SU-DHL-6 (cell line): ENCODE results near the gene ABLIM1.

Experiments
- H2AFZ ChIP-seq: fragments of 200-600 bp; sonication (generic); 2 replicates; pipeline ENCODE4 v1.6.1; 2014; ENCODE audit warnings: low read depth, mild to moderate bottlenecking, moderate library complexity, mixed read lengths, antibody characterized with exemption, low read length; ENCODE audit not compliant: severe bottlenecking
- H3F3A ChIP-seq: fragments of 200-600 bp; shearing (Covaris generic); 2 replicates; pipeline ENCODE4 v1.6.0; 2016; ENCODE audit warnings: antibody characterized with exemption, mild to moderate bottlenecking; ENCODE audit not compliant: insufficient read depth
- H3K27ac ChIP-seq: fragments of 200-600 bp; sonication (generic); 2 replicates; pipeline ENCODE4 v1.5.1; 2016; ENCODE audit warnings: low read depth, mild to moderate bottlenecking, low read length, moderate library complexity, mixed read lengths
- H3K27me3 ChIP-seq: fragments of 200-600 bp; sonication (generic), shearing (Covaris generic); 2 replicates; pipeline ENCODE4 v1.6.0; 2014; ENCODE audit warnings: mild to moderate bottlenecking, low read length
- H3K36me3 ChIP-seq: fragments of 200-600 bp; sonication (generic); 2 replicates; pipeline ENCODE4 v1.6.1; 2014; ENCODE audit warnings: mild to moderate bottlenecking, low read length, mixed read lengths
- H3K4me2 ChIP-seq: fragments of 300-600, 200-600 bp; shearing (Covaris generic), sonication (generic); 2 replicates; pipeline ENCODE4 v1.6.0; 2014; ENCODE audit warnings: low read length, low read depth, mild to moderate bottlenecking; ENCODE audit not compliant: poor library complexity, severe bottlenecking
- H3K4me3 ChIP-seq: fragments of 200-600 bp; sonication (generic); 2 replicates; pipeline ENCODE4 v1.5.1; 2014; ENCODE audit warnings: antibody characterized with exemption, low read length, mild to moderate bottlenecking, mixed read lengths; ENCODE audit not compliant: insufficient read depth, poor library complexity, severe bottlenecking
- H3K79me2 ChIP-seq: fragments of 200-600 bp; sonication (generic); 2 replicates; pipeline ENCODE4 v1.6.1; 2014; ENCODE audit warnings: mild to moderate bottlenecking, low read length, moderate library complexity; ENCODE audit not compliant: insufficient read depth
- H3K9ac ChIP-seq: fragments of 200-600 bp; sonication (generic); 2 replicates; pipeline ENCODE4 v1.7.0; 2014; ENCODE audit warnings: mild to moderate bottlenecking, low read length
- H3K9me2 ChIP-seq: fragments of 200-600 bp; sonication (generic); replicated peaks from 2 replicates; pipeline ENCODE4 v1.6.1; 2014; ENCODE audit warnings: low read length; ENCODE audit not compliant: insufficient read depth
- H3K9me3 ChIP-seq: fragments of 200-600 bp; sonication (generic); 2 replicates; pipeline ENCODE4 v1.6.1; 2014; ENCODE audit warnings: low read length, mixed read lengths; ENCODE audit not compliant: insufficient read depth
- H4K20me1 ChIP-seq: fragments of 200-600 bp; sonication (generic); 2 replicates; pipeline ENCODE4 v1.6.1; 2014; ENCODE audit warnings: low read depth, mild to moderate bottlenecking, antibody characterized with exemption, low read length, moderate library complexity, mixed read lengths
- EZH2phosphoT487 ChIP-seq: fragments of 200-600 bp; sonication (generic), shearing (Covaris generic); conservative IDR thresholded peaks from 2 replicates; pipeline ENCODE4 v1.6.1; 2018; ENCODE audit warnings: mild to moderate bottlenecking, antibody characterized with exemption, low read length, moderate library complexity, mixed read lengths
- TF ChIP-seq, protein P1 (sequence below): fragments of 200-600 bp; sonication (generic); IDR thresholded peaks from one replicate; pipeline ENCODE4 v1.5.1; 2017; ENCODE audit warnings: antibody characterized with exemption, mild to moderate bottlenecking, low read length, moderate library complexity; ENCODE audit not compliant: insufficient read depth, poor library complexity, severe bottlenecking

Gene ABLIM1

DNA sequence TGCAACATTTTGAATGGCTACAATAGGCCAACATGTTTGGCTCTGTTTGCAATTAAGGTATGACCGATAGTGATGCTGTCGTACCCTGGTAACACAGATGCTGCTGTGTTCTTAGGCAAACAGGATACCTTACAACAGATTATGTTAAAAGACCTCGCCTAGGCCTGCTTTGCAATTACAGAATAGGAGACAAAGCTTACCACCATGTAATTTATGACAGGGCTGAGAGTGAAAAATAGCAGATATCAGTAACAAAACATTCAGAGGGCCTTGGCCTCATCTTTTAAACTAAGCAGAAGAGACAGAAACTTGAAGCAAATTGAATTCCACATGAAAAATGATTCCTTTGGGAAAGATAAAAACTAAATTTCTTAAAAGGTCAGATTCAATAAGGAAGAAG, 29.4 kb upstream of the ABLIM1 start:
- no peaks in the 10 kb centered on the region for H3K9me3 ChIP-seq
- H3K9me2 ChIP-seq = no peaks in the 10 kb centered on the region
- H3K27me3 ChIP-seq = no peaks in the 10 kb centered on the region
- H4K20me1 ChIP-seq = no peaks in the 10 kb centered on the region
- H3K4me2 ChIP-seq = no peak overlapping the region
- TF ChIP-seq, protein P1, sequence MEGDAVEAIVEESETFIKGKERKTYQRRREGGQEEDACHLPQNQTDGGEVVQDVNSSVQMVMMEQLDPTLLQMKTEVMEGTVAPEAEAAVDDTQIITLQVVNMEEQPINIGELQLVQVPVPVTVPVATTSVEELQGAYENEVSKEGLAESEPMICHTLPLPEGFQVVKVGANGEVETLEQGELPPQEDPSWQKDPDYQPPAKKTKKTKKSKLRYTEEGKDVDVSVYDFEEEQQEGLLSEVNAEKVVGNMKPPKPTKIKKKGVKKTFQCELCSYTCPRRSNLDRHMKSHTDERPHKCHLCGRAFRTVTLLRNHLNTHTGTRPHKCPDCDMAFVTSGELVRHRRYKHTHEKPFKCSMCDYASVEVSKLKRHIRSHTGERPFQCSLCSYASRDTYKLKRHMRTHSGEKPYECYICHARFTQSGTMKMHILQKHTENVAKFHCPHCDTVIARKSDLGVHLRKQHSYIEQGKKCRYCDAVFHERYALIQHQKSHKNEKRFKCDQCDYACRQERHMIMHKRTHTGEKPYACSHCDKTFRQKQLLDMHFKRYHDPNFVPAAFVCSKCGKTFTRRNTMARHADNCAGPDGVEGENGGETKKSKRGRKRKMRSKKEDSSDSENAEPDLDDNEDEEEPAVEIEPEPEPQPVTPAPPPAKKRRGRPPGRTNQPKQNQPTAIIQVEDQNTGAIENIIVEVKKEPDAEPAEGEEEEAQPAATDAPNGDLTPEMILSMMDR = no peak
- TF ChIP-seq EZH2phosphoT487 = no peak
- H3K36me3 ChIP-seq = no peaks in the 10 kb centered on the region
- H3K79me2 ChIP-seq = no peaks in the 10 kb centered on the region
- H3F3A ChIP-seq = no peaks in the 10 kb centered on the region
- H2AFZ ChIP-seq = no peak overlapping the region
- H3K9ac ChIP-seq = no peak overlapping the region
- H3K4me3 ChIP-seq = no peak overlapping the region
- H3K27ac ChIP-seq = no peak overlapping the region

DNA sequence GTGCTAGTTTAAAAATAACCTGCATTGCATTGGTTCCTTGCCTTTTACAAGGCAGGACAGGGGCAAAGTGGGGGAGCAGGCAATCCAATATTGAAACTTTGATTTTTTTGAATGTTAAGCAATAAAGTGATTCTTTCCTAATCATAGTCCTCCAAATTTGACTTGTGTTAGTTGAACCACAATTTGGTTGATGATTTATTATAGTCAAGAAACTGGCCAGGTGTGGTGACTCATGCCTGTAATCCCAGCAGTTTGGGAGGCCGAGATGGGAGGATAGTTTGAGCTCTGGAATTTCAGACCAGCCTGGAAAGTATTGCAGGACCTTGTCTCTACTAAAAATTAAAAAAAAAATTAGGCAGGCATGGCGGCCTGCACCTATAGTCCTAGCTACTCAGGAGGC, 27.9 kb upstream of the ABLIM1 start:
- TF ChIP-seq, protein P1 = no peak
- TF ChIP-seq EZH2phosphoT487 = no peak
- Histone ChIP-seq H3K4me3 (no peak overlapping the region), H3K4me2 (no peak overlapping the region)

DNA sequence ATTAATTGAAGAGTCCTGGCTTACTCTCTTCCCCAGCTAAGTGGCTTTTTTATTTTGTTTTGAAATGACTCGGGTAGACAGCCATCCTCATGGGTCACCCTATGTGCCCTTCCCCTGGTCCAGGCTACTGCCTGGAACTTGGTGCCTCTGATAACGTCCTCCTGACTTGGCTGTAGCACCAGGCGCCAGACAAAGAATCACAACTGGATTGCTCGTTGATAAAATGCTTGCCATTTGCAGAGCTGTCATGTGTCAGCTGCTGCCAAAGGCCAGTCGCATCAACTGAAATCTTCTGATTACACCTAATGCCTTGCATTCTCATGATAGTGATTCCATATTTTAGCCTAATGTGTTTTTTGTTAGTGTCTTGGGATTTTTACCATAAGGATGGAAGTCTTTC, 27.4 kb upstream of the ABLIM1 start:
- Histone ChIP-seq H3K4me2 (no peak overlapping the region), H3K79me2 (no peaks in the 10 kb centered on the region), H3K4me3 (no peak overlapping the region), H3K9me2 (no peaks in the 10 kb centered on the region), H3K9ac (no peak overlapping the region), H3K9me3 (no peaks in the 10 kb centered on the region), H3K36me3 (no peaks in the 10 kb centered on the region), H2AFZ (no peak overlapping the region), H3F3A (no peaks in the 10 kb centered on the region), H3K27ac (no peak overlapping the region), H3K27me3 (no peaks in the 10 kb centered on the region), H4K20me1 (no peaks in the 10 kb centered on the region)
- TF ChIP-seq, protein P1 = no peak
- no peak for TF ChIP-seq EZH2phosphoT487

More for the DNA sequence above, 27.9 kb upstream of the ABLIM1 start:
- H3K27ac ChIP-seq = no peak overlapping the region
- no peaks in the 10 kb centered on the region for H3K79me2 ChIP-seq
- no peak overlapping the region for H2AFZ ChIP-seq
- H3K36me3 ChIP-seq = no peaks in the 10 kb centered on the region
- H3K9ac ChIP-seq = no peak overlapping the region
- H3K9me3 ChIP-seq = no peaks in the 10 kb centered on the region
- H3F3A ChIP-seq = no peaks in the 10 kb centered on the region
- H3K27me3 ChIP-seq = no peaks in the 10 kb centered on the region
- no peaks in the 10 kb centered on the region for H3K9me2 ChIP-seq
- H4K20me1 ChIP-seq = no peaks in the 10 kb centered on the region

DNA sequence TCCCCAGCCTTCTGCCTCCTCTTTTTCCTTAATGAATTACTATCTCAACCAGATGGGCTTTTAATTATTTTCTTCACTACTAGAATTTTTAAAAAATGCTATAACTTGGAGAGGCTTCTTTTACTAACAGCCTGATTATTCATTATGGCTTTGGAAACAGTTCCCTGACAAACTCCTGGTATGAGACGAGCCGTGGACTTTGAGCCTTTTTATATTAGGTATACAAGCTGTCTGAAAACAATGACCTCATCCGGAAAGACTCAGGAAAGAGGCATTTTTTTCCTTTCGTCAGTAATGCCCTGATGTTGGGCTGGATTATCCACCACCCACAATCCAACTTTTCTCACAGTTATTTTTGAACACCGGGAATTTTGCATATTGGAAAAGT, 26.7 kb upstream of the ABLIM1 start:
- H2AFZ ChIP-seq = no peak overlapping the region
- H3F3A ChIP-seq = no peaks in the 10 kb centered on the region
- H3K79me2 ChIP-seq = no peaks in the 10 kb centered on the region
- TF ChIP-seq, protein P1 = no peak
- TF ChIP-seq EZH2phosphoT487 = no peak
- H3K9ac ChIP-seq = no peak overlapping the region
- no peak overlapping the region for H3K27ac ChIP-seq
- no peak overlapping the region for H3K4me2 ChIP-seq
- no peaks in the 10 kb centered on the region for H3K9me3 ChIP-seq
- no peaks in the 10 kb centered on the region for H3K36me3 ChIP-seq
- H3K9me2 ChIP-seq = no peaks in the 10 kb centered on the region
- no peak overlapping the region for H3K4me3 ChIP-seq
- no peaks in the 10 kb centered on the region for H3K27me3 ChIP-seq
- no peaks in the 10 kb centered on the region for H4K20me1 ChIP-seq
